PC-9 (cell line): ENCODE data around the gene SENP3.

Experiments used
- CTCF ChIP-seq: fragments of 200-600 bp; sonication (generic); conservative IDR thresholded peaks from 2 replicates; pipeline ENCODE4 v1.6.1; 2017; ENCODE audit warnings: mixed run types, antibody characterized with exemption, mild to moderate bottlenecking, moderate library complexity
- EZH2 ChIP-seq: fragments of 200-600 bp; sonication (generic); IDR thresholded peaks from 2 replicates; pipeline ENCODE4 v1.8.0; 2017; ENCODE audit warnings: antibody characterized with exemption, low read depth

DNA sequence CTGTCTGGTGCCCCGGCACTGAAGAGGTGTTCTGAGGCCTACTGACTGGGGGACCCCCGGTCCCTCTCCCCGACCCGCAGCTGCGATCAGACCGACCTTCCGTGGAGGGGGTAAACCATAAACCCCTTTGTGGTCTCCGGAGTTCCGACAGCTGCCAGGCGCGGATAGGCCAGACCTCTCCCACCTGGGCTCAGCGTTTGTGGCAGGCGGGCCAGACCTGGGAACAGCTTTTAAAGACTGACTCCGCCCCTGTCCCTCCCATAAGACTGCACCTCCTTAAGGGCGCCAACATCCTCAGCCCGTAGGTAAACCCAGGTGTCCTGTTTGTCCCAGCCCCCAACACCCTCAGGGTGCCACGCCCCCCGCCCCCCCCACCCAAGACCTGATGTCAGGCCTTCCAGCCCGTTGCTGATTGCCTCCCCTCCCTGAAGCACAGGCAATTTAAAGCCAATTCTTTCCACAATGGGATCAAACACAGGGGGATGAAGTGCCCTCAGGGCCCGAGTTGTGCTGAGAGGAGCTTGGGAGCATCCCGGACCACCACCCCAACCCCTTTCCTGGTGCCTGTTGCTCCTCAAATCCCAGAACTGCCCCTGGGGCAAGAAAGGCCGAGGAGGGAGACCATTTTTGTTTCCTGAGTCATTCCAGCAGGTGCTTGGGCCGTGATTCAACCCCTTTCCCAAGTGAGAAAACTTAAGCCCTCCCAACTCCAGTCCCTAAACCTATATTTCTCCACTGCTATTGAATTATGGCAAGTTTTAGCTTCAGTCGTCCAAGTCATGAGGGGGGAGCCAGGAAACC lies 28.4 kb downstream of the SENP3 start, which contains the start of gene SOX15:
- TF ChIP-seq CTCF (no peak), EZH2 (no peak)
